HTR-8/SVneo (cell line): ENCODE results near the gene NKAIN2.
A peak's percentile ranks its signal among the peaks of the same experiment; 100 is the strongest.

Experiments
- DNase-seq: peaks from one replicate; pipeline ENCODE4 v3.0.0; 2011; ENCODE audit warnings: low spot score, mixed read lengths; ENCODE audit not compliant: insufficient read length
- FAIRE-seq: peaks from 2 replicates; lab custom pipeline; 2011; peaks lifted over from hg19 to GRCh38; lab: Jason Lieb, UNC

NKAIN2 gene

DNA sequence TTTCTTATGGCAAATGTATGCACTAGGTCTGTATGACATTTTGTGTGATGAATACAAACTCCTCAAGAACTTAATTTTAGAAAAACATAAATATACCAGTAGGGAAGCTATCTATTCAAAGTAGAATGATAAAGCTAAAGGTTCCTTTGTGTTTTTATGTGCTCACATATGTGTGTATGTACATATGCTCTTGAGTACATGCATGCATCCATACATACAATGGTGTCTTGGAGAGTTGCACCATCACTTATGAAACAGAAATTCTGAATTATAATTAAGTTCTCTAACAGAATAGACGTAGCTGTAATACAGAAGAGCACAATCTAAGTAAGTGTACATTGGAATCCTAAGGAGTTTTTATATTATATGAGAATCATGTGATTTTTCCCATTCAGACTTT lies 2.3 kb downstream of the NKAIN2 start:
- FAIRE-seq (no peak), DNase-seq (no peak)

DNA sequence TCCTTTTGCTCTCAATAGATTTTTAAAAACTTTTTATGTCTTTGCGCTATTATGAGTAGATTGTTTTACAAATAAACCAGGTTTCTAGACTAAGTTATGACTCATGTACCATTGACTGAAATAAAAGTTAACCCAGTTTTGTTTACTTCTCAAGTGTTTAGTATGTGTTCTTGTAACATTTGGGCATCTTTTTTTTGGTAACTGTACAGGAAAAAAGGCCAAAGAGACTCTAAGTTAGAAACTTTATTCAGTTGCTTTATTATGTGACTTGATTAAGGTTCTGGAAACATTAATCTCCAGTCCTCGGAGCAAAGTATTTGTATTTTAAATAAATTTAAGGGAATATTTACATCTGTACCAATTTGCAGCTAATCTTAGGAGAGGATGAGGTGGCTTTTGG lies 2.9 kb downstream of the NKAIN2 start:
- no peak for DNase-seq
- no peak for FAIRE-seq

DNA sequence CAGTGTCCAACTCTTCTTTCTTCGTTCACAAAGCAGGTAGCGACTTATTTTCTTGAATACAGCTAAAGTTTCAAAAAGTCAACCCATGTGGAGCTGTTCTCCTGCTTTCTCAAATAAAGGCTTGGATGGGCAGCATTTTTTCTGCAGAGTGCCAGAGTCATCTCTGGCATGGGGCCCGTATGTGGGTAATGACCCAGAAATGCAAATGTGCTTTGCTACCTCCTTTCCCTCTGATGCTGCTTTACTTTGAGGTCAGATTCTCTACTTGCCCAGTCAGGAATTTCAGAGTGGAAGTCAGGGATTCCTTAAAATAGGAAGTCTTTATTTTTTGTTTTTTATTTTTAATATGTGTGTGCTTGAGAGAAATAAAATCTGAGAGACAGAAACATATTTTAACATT lies 4.9 kb downstream of the NKAIN2 start:
- FAIRE-seq (no peak), DNase-seq (no peak)

DNA sequence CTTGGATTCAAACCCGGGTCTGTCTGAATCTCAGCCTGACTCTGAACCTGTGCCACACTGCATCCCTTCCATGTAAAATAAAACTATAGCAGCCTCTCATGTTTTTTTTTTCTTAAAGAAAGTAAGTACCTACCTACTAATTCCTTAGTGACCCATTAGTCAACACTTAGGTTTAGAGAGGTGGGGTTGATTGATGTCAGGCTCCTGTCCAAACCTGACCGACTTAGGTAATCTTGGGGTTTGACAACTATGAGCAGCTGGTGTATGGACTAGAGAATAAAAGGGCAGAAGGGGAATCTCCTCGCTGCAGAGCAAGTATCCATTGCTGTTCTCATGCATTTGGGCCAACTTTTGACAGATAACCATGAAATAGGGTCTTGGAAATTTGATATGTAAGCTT lies 6.5 kb downstream of the NKAIN2 start:
- no peak for FAIRE-seq
- no peak for DNase-seq

DNA sequence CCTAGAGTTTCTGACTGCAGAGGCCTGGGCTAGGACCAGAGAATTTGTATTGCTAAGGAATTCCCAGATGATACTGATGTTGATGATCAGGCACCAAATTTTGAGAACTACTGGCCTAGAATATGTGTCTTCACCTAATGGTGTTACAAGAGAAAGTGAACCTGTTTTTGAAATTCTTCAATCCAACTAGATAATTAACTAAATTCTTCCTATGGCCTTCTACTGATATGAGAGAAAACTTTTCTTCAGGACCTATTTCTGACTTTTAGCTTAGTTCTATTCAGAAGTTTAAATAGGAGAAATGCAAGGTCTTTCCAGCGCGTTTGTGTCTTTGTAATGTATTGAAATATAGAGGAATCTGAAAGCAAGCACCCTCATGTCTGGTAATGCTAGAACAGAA lies 7.3 kb downstream of the NKAIN2 start:
- DNase-seq (no peak), FAIRE-seq (no peak)

- no peak for DNase-seq
- no peak for FAIRE-seq
These were observed 7.7 kb downstream of the NKAIN2 start for GRCh38 chr6:123811378-123811777.

- FAIRE-seq (peak; percentile 4), DNase-seq (no peak)
These were observed 9.0 kb downstream of the NKAIN2 start for GRCh38 chr6:123812621-123813020.

GRCh38 chr6:123821112-123821511 lies 17.4 kb downstream of the NKAIN2 start:
- DNase-seq (no peak), FAIRE-seq (no peak)

GRCh38 chr6:123829302-123829953 lies 25.8 kb downstream of the NKAIN2 start:
- no peak for DNase-seq
- no peak for FAIRE-seq

DNA sequence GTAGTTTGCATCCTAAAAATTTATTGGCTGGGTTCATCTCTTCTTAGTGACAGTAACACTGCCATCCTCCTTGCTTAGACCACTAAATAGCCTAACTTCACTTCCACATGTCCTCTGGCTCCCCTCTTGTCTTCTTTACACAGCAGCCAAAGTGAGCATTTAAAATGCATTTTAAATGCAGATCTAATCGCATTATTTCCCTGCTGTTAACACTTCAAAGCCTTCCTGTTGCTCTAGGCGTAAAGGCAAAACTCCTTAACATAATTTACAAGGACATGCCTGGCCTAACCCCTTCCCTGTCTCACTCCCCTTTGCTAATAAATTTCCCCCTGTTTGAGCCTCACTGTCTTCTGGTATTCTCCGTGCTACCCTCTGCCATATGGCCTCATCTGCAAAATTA lies 26.5 kb downstream of the NKAIN2 start:
- FAIRE-seq (no peak), DNase-seq (no peak)

DNA sequence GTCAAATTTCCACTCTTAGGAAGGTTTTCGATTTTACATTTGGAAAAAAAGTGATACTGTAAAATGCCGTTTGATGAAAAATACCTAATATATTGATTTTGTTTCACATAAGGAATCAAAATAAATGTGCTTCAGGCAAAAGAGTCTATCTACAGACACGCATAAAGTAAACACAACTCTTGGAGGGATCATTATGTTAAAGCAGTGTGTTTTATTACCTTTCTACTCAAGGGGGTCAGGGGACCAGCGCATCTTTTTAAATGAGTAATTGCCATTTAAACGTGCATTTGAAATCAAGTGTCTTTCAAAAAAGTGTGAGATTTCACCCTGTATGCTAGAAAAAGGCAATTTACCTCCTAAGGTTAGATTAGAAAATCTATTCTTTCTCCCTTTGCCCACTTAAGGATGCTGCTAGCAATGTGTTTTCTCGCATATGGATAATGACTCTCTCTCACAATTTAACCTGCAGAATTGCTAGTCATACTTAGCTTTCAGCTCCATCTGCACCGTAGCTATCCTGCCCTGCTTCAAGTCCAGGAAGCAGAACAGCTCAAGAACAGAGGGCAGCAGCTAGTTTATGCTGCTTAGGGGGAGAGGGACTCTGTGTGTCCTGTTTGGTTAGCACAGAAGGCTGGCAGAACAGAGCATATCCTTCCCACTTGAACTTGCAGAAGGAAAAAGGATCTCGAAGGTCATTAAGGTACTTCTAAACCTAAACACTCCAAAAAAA lies 35.0 kb downstream of the NKAIN2 start:
- DNase-seq (no peak), FAIRE-seq (no peak)

GRCh38 chr6:123841067-123841896 lies 37.6 kb downstream of the NKAIN2 start:
- DNase-seq (no peak), FAIRE-seq (no peak)

- DNase-seq (no peak), FAIRE-seq (no peak)
These were observed 40.3 kb downstream of the NKAIN2 start for GRCh38 chr6:123844011-123844410.

- FAIRE-seq: no peak
These were observed 44.7 kb downstream of the NKAIN2 start for GRCh38 chr6:123848347-123848746.

GRCh38 chr6:123849406-123849805 lies 45.7 kb downstream of the NKAIN2 start:
- FAIRE-seq: no peak
- no peak for DNase-seq

More at GRCh38 chr6:123848347-123848746, 44.7 kb downstream of the NKAIN2 start:
- no peak for DNase-seq

GRCh38 chr6:123850555-123850954 lies 46.9 kb downstream of the NKAIN2 start:
- DNase-seq: no peak
- no peak for FAIRE-seq

DNA sequence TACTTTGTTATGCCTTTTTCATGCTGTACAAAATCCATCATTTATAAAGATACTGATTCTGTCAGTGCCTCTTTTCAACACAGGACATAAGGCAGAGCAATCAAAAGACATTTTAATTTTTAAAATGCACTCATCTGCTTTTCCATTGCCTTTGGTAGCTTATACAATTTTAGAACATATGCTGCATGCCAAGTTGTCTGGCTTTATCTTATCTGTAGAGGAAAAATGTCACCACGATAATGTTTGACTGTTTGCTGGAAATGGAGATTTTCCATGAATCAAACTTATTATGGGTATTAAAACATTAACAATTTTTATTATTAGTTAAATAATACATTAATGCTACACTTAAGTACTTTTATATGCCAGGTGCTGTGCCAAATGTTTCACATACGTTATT lies 50.5 kb downstream of the NKAIN2 start:
- no peak for DNase-seq
- FAIRE-seq: no peak

DNA sequence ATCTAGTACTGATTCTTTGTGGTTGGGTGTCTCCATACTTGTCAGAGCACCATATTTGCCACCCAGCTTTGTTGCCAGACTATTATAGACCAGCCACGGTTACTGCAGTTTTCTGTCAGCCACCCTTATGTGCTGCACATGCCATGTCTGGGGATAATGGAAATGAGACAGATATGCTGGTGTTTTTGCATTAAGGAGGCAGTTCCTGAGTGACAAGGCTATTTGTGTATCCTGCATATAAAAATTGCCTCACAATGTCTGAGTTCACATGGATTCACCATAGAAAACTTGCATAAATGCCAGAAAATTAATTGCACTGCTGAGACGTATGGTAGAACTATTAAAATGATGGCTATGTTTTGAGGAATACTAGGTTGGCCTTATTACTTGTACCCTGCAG lies 51.8 kb downstream of the NKAIN2 start:
- DNase-seq: no peak
- no peak for FAIRE-seq

DNA sequence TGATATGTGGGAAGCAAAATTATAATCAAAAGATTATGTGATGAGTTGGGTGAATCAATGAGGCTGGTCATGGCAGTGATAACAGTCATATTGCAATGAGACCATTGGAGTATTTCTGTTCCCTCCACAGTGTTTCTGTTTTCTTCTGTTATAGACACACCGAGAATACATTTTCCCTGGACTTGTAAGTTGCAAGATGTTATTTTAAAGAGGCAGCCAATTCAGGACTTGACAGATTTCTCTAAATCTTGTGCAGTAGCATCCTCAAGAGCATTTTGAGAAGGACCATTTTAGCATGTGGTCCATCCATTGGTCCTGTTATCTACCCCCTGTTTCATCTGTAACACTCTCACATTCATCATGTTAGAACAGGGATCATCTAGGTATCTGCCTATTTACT lies 55.6 kb downstream of the NKAIN2 start:
- no peak for FAIRE-seq
- no peak for DNase-seq

DNA sequence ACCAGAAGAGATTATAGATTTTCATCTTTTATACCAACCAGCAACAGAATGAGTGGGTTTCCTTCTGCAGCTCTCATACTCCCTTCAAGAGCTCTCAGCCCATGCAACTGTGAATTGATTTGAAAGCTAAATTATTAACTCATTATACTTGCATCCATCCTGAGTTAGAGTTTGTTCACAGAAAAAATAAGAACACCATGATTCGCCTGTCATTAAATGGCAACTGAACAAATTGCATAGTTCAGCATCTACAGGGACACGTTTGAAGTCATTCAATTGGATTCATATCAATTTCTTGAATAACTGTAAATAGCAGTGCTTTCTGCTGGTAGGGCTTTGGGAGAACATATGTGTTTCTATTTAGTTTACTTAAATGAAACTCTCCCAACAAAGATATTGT lies 65.7 kb downstream of the NKAIN2 start:
- no peak for DNase-seq
- no peak for FAIRE-seq

- DNase-seq (no peak), FAIRE-seq (no peak)
These were observed 70.3 kb downstream of the NKAIN2 start for GRCh38 chr6:123873974-123874373.
